Measurements from ENCODE around the gene RPL36.
A peak's percentile ranks its signal among the peaks of the same experiment; 100 is the strongest.

Gene RPL36

GRCh38 chr19:5690125-5690954 lies at the start of gene RPL36:
Gene RPL36, plus strand, starts transcription at chr19:5690295. Its CDS starts 213 bp downstream, at chr19:5690508.
- peak; percentile 97 for DNase-seq

GRCh38 chr19:5641171-5641570 lies 48.9 kb upstream of the RPL36 start:
- no peak for DNase-seq

- no peak for DNase-seq
Measured at GRCh38 chr19:5642204-5642603, 47.9 kb upstream of the RPL36 start.

- DNase-seq: no peak
Measured at GRCh38 chr19:5643060-5643459, 47.0 kb upstream of the RPL36 start.

GRCh38 chr19:5644037-5644436 lies 46.1 kb upstream of the RPL36 start:
- peak; percentile 14 for DNase-seq

- DNase-seq: no peak
Measured at GRCh38 chr19:5645409-5645808, 44.7 kb upstream of the RPL36 start.

GRCh38 chr19:5646703-5647102 lies 43.4 kb upstream of the RPL36 start:
- no peak for DNase-seq

- no peak for DNase-seq
Measured at GRCh38 chr19:5648464-5648863, 41.6 kb upstream of the RPL36 start.

GRCh38 chr19:5651361-5651760 lies 38.7 kb upstream of the RPL36 start:
- no peak for DNase-seq

GRCh38 chr19:5652261-5652660 lies 37.8 kb upstream of the RPL36 start:
- no peak for DNase-seq

- DNase-seq: no peak
Measured at GRCh38 chr19:5654931-5655330, 35.2 kb upstream of the RPL36 start.

- DNase-seq: no peak
Measured at GRCh38 chr19:5655412-5655811, 34.7 kb upstream of the RPL36 start.

- DNase-seq: no peak
Measured at GRCh38 chr19:5661483-5661882, 28.6 kb upstream of the RPL36 start.

- no peak for DNase-seq
Measured at GRCh38 chr19:5663904-5664303, 26.2 kb upstream of the RPL36 start.

GRCh38 chr19:5664515-5664914 lies 25.6 kb upstream of the RPL36 start:
- no peak for DNase-seq

- no peak for DNase-seq
Measured at GRCh38 chr19:5665781-5666513, 24.1 kb upstream of the RPL36 start.

- DNase-seq: no peak
Measured at GRCh38 chr19:5666921-5667610, 23.0 kb upstream of the RPL36 start.

- no peak for DNase-seq
Measured at GRCh38 chr19:5667751-5668271, 22.3 kb upstream of the RPL36 start.

GRCh38 chr19:5669212-5669611 lies 20.9 kb upstream of the RPL36 start:
- no peak for DNase-seq

GRCh38 chr19:5671600-5671999 lies 18.5 kb upstream of the RPL36 start:
- DNase-seq: no peak

GRCh38 chr19:5672708-5673459 lies 17.2 kb upstream of the RPL36 start:
- peak; percentile 32 for DNase-seq

GRCh38 chr19:5673752-5674151 lies 16.3 kb upstream of the RPL36 start:
- no peak for DNase-seq

- no peak for DNase-seq
Measured at GRCh38 chr19:5674714-5675113, 15.4 kb upstream of the RPL36 start.
